Dedifferentiated amniotic fluid mesenchymal stem cell (primary cell): Measurements from ENCODE around the gene DCLK1.
"Not testable (repeated sequence)": the region's sequence is repeated elsewhere in the genome, so short reads cannot be mapped to it uniquely, and the experiment has no call there.

Source experiments
- DNase-seq: peaks from one replicate; pipeline ENCODE4 v3.0.0-alpha.2; 2016; ENCODE audit errors: extremely low spot score

DCLK1 gene

DNA sequence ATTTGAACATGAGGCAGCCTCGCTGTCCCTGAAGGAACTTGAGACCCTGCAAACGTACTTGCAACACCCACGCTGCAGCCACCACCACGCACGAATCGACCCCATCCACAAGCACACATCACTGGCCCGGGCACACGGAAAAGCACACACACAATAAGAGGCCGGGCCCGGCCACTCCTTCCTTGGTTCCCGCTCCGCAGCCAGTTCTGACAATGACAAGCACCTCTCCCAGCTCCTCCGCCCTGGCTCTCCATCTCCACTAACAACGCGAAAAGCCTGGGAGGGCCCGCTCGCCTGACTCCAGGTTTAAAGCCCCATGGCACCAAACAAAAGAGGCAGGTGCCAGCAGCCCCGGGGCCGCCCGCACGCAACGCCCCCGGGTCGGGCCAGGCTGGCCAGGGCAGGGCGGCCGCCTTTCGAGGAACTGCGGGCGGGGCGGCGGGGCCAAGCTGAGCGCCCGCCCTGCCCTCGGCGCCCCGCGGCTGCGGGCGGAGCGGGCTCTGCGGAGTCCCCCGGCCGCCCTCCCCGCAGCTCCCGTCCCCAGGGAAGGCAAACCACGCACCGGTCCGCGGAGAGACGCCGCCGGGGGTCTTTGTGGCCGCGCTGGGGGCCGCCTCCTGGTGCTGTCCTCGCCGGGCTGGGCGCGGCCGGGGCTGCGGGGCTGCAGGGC lies 495 bp downstream of the DCLK1 start:
- DNase-seq, result no peak

DNA sequence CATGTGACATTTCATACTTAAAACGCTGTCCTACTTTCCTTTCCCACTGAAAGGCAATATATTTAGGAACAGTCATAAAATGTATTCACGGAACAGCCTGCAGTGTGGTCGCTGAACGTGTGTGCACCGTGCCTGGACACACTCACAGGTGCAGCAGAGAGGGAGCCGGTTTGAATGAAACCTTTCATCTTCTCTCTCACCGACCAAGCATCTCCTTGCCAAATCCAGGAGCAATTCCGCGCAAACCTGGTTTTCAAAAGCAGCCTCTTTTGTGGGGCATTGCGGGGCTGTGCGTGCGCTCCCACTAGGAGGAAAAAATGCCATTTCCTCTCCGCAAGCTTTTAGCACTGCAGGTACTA lies 1.0 kb downstream of the DCLK1 start:
- no peak for DNase-seq

GRCh38 chr13:36129539-36129938 lies 1.6 kb downstream of the DCLK1 start:
- no peak for DNase-seq

DNA sequence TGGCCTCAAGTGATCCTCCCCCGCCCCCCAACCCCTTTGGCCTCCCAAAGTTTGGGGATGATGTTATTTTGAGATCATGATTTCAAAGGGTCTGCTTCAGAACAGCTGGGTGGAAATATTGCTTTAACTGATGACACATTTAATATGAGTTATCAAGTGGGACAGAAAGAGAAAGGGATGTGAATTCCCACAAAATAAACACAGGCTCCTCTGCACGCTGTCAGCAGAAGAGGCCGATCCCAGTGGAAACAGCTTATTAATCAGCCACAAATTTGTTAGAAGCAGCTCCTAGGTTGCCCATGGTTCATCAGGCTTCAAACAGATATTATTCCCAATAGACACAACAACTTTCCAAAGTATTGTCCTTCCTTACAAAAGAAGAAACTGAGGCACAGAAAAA lies 4.7 kb downstream of the DCLK1 start:
- DNase-seq, result no peak

DNA sequence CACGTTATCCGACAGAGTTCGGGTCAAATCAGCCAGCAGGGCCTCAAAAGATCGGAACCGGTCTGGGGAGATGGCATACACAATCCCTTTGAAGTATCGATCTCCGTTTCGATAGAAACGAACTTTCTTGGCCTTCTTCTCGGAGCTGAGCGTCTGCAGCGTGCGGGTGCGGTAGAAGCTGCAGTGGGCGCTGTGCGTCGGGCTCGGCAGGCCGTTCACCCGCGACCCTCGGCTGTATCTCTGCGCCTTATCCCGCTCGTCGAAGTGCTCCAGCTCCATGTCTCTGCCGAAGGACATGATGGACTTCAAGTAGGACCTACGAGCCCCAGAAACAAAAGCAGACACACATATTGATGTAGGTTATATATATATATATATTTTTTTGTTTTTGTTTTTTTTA lies 5.3 kb downstream of the DCLK1 start:
- no peak for DNase-seq

DNA sequence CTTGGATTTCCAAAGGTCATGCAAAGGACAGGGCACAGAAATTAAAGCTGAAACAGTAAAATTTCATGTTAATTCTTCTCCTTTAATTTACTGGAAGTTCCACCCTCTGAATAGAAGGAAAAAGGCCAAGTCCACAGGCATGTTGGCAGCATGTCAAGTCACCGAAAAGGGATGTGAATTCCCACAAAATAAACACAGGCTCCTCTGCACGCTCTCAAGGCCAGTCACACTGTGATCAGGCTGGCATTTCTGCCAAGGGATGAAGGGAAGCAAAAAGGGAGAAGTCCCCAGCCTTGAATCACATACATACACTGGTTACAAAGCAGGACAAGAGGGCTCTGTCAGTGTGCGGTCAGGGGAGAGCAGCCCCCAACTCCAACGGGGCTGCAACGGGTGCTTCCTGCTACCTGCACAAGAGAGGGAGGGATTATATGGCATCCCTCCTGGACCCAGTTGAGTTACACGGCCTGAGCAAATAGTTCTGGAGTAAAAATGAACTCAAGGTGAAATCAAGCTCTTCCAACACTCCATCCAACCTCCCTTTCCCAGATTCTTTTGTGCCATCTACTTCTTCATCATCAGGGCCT lies 6.9 kb downstream of the DCLK1 start:
- DNase-seq, result peak; percentile 88

- DNase-seq, result no peak
Observed at GRCh38 chr13:36115306-36115705, 15.9 kb downstream of the DCLK1 start.

DNA sequence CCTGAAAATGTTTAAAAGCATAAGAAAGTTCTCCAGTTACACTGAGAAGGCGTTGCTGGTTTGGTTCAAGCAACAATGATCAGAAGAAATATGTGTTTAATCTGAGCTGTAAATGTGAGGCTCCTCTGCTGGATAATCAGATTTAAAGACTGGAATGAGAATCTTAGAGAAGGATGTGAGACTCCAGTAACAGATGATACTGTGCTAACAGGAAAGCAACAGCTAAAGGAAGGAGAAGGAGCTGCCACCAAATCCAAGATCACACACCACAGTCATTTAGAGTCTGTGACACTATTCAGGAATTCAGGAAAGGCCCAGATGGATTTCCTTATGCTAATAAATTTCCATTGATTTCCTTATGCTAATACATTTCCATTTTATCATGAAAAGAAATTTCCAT lies 16.9 kb downstream of the DCLK1 start:
- DNase-seq, result no peak

- no peak for DNase-seq
Observed at GRCh38 chr13:36108954-36109353, 22.2 kb downstream of the DCLK1 start.

DNA sequence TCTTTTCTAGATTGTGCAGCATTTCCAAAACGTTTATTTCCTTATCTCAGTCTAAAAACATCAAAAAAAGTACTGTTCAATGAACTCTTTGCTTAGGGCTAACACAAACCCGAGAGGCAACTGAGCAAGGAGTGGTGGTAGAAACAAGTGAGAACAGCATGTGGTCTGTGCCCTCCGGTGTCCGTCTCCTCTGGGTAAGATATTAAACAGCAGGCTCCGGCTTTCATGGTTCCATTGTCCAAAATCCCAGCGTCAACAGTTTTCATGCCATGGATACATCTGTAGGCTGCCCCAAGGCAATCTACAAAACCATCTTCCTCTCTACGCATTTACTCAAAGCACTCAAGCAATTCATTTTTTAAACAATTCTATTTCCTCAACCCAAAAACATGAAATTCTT lies 22.8 kb downstream of the DCLK1 start:
- no peak for DNase-seq

DNA sequence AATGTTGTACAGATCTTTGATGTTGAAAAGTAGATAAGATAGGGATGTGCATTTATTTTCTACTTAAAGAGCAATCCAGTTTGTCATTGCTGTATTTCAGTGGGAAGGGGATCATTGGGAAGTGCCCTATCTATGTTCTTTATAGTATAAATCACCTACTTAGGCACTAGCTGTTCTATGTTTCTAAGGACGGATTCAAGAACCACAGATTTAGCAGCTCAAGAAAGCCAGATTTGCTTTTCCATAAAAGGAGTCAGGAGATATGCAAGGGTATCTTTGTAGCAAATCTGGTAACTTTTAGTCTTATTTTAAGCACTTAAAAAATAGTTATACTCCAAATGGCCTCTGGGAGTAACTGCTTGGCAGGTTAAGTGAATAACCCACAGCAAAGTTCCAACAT lies 23.7 kb downstream of the DCLK1 start:
- DNase-seq, result no peak

- DNase-seq, result no peak
Observed at GRCh38 chr13:36105726-36106125, 25.5 kb downstream of the DCLK1 start.

DNA sequence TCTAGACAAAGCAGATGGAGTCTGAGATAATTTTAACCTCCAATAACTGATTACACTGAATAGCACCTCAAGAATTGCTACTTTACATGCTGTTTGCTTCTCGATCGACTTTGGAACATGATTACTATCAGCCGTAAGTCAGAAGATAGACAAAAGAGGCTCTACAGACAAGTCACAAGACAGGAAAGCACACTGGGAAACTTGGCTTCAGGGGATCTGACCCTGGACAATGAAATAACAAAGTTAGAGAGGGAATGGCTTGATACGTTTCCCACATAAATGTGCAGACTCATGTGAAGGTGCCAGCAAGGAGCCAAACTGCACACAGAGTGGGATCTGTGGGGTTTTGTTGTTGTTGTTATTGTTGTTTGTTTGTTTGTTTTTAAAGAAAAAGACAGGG lies 28.5 kb downstream of the DCLK1 start:
- no peak for DNase-seq

DNA sequence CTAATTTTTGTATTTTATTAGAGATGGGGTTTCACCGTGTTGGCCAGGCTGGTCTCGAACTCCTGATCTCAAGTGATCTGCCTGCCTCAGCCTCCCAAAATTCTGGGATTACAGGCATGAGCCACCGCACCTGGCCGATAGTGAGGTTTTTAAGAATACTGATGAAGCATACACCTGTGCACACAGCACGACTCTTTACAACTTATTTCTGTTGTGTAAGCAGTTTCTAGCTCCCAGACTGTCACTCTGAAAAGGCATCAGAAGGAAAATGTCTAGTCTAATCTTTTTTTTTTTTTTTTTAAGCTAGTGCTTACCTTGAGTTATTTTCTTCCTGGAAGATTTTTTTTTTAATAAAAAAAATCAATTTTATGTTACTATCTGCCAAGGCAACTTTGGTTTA lies 29.3 kb downstream of the DCLK1 start:
- not testable (repeated sequence) for DNase-seq

DNA sequence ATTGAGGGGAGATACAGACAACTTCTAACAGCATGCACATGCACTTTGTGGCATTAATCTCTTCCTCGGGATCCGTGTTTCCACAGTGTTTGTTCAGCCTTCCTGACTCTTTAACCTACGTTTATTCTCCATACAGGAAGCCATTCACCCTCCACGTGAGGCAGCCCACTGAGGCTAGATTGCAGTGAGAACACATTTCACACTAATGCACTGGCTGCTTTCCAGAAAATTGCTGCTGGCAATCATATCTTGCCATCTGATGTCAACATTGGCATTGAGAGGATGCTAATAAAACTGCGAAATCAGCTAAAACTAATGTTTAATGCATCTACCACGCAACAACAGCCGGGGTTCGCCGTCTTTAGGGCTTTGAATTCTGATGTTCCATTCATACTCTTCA lies 30.0 kb downstream of the DCLK1 start:
- no peak for DNase-seq

DNA sequence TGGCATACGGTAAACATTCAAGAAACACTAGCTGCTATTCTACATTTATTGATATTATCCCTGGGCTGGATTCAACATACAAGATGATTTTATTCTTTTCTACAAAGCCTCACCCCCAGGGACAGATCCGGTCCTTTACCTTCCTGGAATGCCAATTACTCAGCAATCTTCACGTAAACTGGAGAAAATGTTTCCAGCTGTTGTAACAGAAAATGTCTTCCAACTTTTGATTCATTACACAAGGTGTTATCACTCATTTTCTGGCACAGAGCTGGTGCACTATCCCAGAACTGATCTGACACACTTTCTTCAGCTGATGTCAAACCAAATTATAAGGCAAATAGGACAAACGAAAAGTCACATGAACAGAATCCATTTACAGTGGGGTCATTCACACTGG lies 33.1 kb downstream of the DCLK1 start:
- no peak for DNase-seq

DNA sequence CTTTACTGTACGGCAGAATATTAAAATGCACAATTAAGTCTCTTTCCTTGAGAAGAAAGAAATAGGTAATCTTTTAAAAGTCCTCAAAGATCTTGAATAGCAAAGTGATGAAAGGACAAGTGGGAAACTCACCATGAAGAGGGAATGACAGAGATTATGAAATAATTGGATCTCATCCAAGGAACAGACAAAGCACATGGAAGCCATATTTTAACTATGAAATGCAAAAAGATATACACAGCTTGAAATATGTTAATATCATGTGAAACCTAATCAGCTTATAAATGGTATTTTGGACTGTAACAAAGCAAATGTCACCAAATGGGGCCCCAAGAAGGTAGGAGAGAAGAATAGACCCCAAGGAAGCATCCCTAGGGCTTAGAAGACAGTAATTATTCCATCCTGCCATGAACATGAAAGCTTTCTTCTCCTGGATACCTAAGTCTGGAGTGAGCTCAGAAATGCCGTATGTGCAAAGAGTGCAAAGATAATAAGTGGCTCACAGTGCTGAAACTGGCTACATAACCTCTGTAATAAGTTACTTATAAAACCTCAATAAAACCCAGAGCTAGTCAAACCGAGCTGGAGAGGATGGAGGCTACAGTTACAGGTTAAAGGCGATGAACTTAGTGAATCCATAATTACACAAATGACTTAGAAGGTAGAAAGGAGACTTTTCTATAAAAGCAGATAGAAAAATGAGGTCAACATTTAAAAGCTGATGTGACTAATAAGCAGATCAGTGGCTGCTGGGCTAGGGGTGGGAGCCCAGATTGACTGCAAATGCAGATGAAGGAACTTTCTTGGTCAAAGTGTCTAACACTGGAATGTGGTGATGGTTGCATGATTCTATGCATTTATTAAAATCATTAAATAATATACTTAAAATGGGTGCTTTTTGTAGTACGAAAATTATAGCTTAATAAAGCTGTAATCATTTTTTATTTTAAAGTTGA lies 34.4 kb downstream of the DCLK1 start:
- no peak for DNase-seq

DNA sequence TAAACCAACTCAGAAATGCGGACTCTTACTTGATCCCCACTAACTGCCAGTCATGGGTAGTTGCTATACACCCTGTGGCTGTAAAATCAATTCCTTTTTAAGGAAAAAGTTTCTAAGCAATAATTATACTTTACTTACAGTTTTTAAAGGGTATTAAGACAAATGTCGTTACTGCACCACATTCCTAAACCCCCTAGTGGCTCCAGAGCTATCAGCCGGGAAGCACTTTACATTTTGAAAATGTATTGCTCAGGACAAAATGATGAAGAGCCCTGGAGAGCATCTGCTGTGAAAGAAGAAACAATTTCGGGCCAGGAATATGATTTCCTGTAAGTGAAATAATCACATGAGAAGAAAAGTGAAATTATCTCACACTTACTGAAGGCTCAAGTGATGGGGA lies 36.7 kb downstream of the DCLK1 start:
- DNase-seq, result no peak

DNA sequence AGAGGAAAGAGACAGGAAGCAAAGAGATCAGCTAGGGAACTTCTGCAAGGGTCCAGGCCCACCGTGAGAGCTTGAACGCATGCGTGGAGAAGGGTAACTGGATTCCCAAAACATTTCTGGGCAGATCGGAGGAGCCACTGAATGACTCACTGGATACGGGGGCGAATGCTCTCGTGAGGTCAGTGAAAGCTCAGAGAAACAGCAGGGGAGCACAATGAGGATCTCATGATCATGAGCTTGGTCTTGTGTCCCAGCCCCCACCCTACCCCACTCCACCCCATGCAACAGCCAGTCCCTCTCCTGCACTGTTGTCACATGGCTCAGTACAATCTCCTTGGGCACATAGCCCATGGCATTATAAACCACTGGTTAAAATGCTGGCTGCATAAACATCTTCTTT lies 40.6 kb downstream of the DCLK1 start:
- no peak for DNase-seq

GRCh38 chr13:36089130-36089647 lies 42.0 kb downstream of the DCLK1 start:
- no peak for DNase-seq

DNA sequence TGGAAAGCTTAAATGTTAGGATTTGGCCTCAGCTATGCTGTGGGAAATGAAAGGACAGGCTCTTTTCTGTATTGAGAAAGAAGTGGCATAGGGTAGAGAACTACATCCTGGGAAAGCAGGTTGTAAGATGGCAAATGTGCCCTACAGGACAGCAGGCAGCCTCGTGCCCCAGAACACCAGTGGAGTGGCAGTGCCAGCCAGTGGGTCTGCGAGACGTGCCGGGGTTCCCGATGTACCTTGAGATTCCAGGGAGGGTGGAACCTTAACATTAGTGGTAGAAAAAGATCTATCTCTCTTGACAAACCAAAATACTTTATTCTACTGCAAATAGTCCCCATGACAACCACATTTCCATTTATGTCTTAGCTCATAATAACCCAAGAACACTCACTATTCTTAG lies 42.7 kb downstream of the DCLK1 start:
- DNase-seq, result no peak

GRCh38 chr13:36088001-36088400 lies 43.2 kb downstream of the DCLK1 start:
- DNase-seq, result no peak

GRCh38 chr13:36086117-36086516 lies 45.1 kb downstream of the DCLK1 start:
- no peak for DNase-seq
